Activated naive CD8-positive, alpha-beta T cell treated with anti-CD3 and anti-CD28 coated beads for 36 hours (primary cell): ENCODE measurements around the gene UBR2. TPM values are rescaled to one million over a fixed set of nuclear protein-coding genes. Genes with fewer than 3 reads are reported as not detected.
A peak's percentile ranks its signal among the peaks of the same experiment; 100 is the strongest.

Experiments
- DNase-seq: peaks from one replicate; pipeline ENCODE4 v3.0.0; 2021
- H3K27ac Mint-ChIP-seq: one replicate; pipeline ENCODE4 v1.8.0; 2022; ENCODE audit warnings: mild to moderate bottlenecking, moderate library complexity, mixed read lengths
- H3K27me3 Mint-ChIP-seq: one replicate; pipeline ENCODE4 v1.8.0; 2022; ENCODE audit warnings: mild to moderate bottlenecking, mixed read lengths
- H3K36me3 Mint-ChIP-seq: one replicate; pipeline ENCODE4 v1.8.0; 2021; ENCODE audit warnings: mild to moderate bottlenecking, mixed read lengths
- H3K4me1 Mint-ChIP-seq: one replicate; pipeline ENCODE4 v1.8.0; 2021; ENCODE audit warnings: mixed read lengths
- H3K4me3 Mint-ChIP-seq: one replicate; pipeline ENCODE4 v1.8.0; 2022; ENCODE audit warnings: mild to moderate bottlenecking, moderate library complexity, mixed read lengths
- H3K9me3 Mint-ChIP-seq: one replicate; pipeline ENCODE4 v1.8.0; 2022; ENCODE audit warnings: mixed read lengths
- total RNA-seq, 2 experiments: library from RNA; stranded (reverse); gene quantifications; one replicate each; pipeline ENCODE4 v1.2.3, GENCODE V29; 2021

The UBR2 gene
- total RNA-seq = 10 to 100 TPM; 18.7 to 19.5 TPM

- peaks cover 25% of the 10 kb centered on the region for H3K4me1 Mint-ChIP-seq
- peak within 1 kb of the TSS; percentile 95 for H3K27ac Mint-ChIP-seq
- peaks cover 29% of the 10 kb centered on the region for H3K36me3 Mint-ChIP-seq
- no peaks in the 10 kb centered on the region for H3K27me3 Mint-ChIP-seq
- no peaks in the 10 kb centered on the region for H3K9me3 Mint-ChIP-seq
- peak within 1 kb of the TSS; percentile 96 for H3K4me3 Mint-ChIP-seq
- DNase-seq = peak; percentile 90
Observed at GRCh38 chr6:42563697-42564505, at the start of gene UBR2. TSS of gene UBR2 (plus strand) at chr6:42564029. CDS start at chr6:42564320, 291 bp downstream.

GRCh38 chr6:42514745-42515144, 49.1 kb upstream of the UBR2 start:
- Mint-ChIP-seq H3K9me3 (peaks cover under 1% of the 10 kb centered on the region), H3K4me3 (no peak overlapping the region), H3K4me1 (no peaks in the 10 kb centered on the region), H3K27ac (no peak overlapping the region), H3K27me3 (no peaks in the 10 kb centered on the region), H3K36me3 (peaks cover under 1% of the 10 kb centered on the region)
- DNase-seq = no peak

- Mint-ChIP-seq H3K4me1 (peaks cover 9% of the 10 kb centered on the region), H3K27ac (no peak overlapping the region), H3K36me3 (peaks cover 4% of the 10 kb centered on the region), H3K4me3 (no peak overlapping the region), H3K9me3 (peaks cover 7% of the 10 kb centered on the region), H3K27me3 (no peaks in the 10 kb centered on the region)
- DNase-seq = no peak
Observed at GRCh38 chr6:42519779-42520178, 44.0 kb upstream of the UBR2 start.

- no peak overlapping the region for H3K4me3 Mint-ChIP-seq
- peak overlapping the region; percentile 90 for H3K27ac Mint-ChIP-seq
- peaks cover 4% of the 10 kb centered on the region for H3K36me3 Mint-ChIP-seq
- H3K9me3 Mint-ChIP-seq = peaks cover 7% of the 10 kb centered on the region
- peaks cover 9% of the 10 kb centered on the region for H3K4me1 Mint-ChIP-seq
- no peaks in the 10 kb centered on the region for H3K27me3 Mint-ChIP-seq
- peak; percentile 8 for DNase-seq
Observed at GRCh38 chr6:42520786-42521607, 42.8 kb upstream of the UBR2 start.

- DNase-seq = no peak
- Mint-ChIP-seq H3K36me3 (peaks cover 4% of the 10 kb centered on the region), H3K27me3 (no peaks in the 10 kb centered on the region), H3K4me3 (no peak overlapping the region), H3K9me3 (peaks cover 7% of the 10 kb centered on the region), H3K4me1 (peaks cover 9% of the 10 kb centered on the region), H3K27ac (no peak overlapping the region)
Observed at GRCh38 chr6:42522036-42522435, 41.8 kb upstream of the UBR2 start.

- Mint-ChIP-seq H3K9me3 (peaks cover 7% of the 10 kb centered on the region), H3K36me3 (peaks cover 4% of the 10 kb centered on the region), H3K27me3 (no peaks in the 10 kb centered on the region), H3K4me3 (no peak overlapping the region), H3K4me1 (peaks cover 9% of the 10 kb centered on the region), H3K27ac (no peak overlapping the region)
- DNase-seq = no peak
Observed at GRCh38 chr6:42522942-42523814, 40.7 kb upstream of the UBR2 start.

- no peak for DNase-seq
- peaks cover 2% of the 10 kb centered on the region for H3K9me3 Mint-ChIP-seq
- no peaks in the 10 kb centered on the region for H3K27me3 Mint-ChIP-seq
- H3K4me1 Mint-ChIP-seq = peaks cover 9% of the 10 kb centered on the region
- no peaks in the 10 kb centered on the region for H3K36me3 Mint-ChIP-seq
- no peak overlapping the region for H3K4me3 Mint-ChIP-seq
- no peak overlapping the region for H3K27ac Mint-ChIP-seq
Observed at GRCh38 chr6:42525206-42525605, 38.6 kb upstream of the UBR2 start.

GRCh38 chr6:42526616-42527015, 37.2 kb upstream of the UBR2 start:
- H3K36me3 Mint-ChIP-seq = no peaks in the 10 kb centered on the region
- no peak for DNase-seq
- no peaks in the 10 kb centered on the region for H3K27me3 Mint-ChIP-seq
- H3K27ac Mint-ChIP-seq = no peak overlapping the region
- no peaks in the 10 kb centered on the region for H3K9me3 Mint-ChIP-seq
- H3K4me3 Mint-ChIP-seq = no peak overlapping the region
- H3K4me1 Mint-ChIP-seq = peaks cover 2% of the 10 kb centered on the region

GRCh38 chr6:42527204-42527603, 36.6 kb upstream of the UBR2 start:
- H3K4me3 Mint-ChIP-seq = no peak overlapping the region
- no peaks in the 10 kb centered on the region for H3K36me3 Mint-ChIP-seq
- H3K27me3 Mint-ChIP-seq = no peaks in the 10 kb centered on the region
- H3K4me1 Mint-ChIP-seq = no peaks in the 10 kb centered on the region
- no peaks in the 10 kb centered on the region for H3K9me3 Mint-ChIP-seq
- DNase-seq = no peak
- no peak overlapping the region for H3K27ac Mint-ChIP-seq

- Mint-ChIP-seq H3K27me3 (no peaks in the 10 kb centered on the region), H3K27ac (no peak overlapping the region), H3K4me1 (no peaks in the 10 kb centered on the region), H3K4me3 (no peak overlapping the region), H3K36me3 (no peaks in the 10 kb centered on the region), H3K9me3 (no peaks in the 10 kb centered on the region)
- no peak for DNase-seq
Observed at GRCh38 chr6:42530296-42530695, 33.5 kb upstream of the UBR2 start.

GRCh38 chr6:42530751-42531150, 33.1 kb upstream of the UBR2 start:
- Mint-ChIP-seq H3K27me3 (no peaks in the 10 kb centered on the region), H3K9me3 (no peaks in the 10 kb centered on the region), H3K36me3 (no peaks in the 10 kb centered on the region), H3K27ac (no peak overlapping the region), H3K4me1 (no peaks in the 10 kb centered on the region), H3K4me3 (no peak overlapping the region)
- no peak for DNase-seq

- Mint-ChIP-seq H3K9me3 (no peaks in the 10 kb centered on the region), H3K27ac (no peak overlapping the region), H3K4me3 (no peak overlapping the region), H3K4me1 (no peaks in the 10 kb centered on the region), H3K27me3 (peaks cover 4% of the 10 kb centered on the region), H3K36me3 (no peaks in the 10 kb centered on the region)
- no peak for DNase-seq
Observed at GRCh38 chr6:42532038-42532669, 31.7 kb upstream of the UBR2 start.

GRCh38 chr6:42533794-42534193, 30.0 kb upstream of the UBR2 start:
- Mint-ChIP-seq H3K27ac (no peak overlapping the region), H3K36me3 (no peaks in the 10 kb centered on the region), H3K27me3 (peaks cover 4% of the 10 kb centered on the region), H3K4me1 (no peaks in the 10 kb centered on the region), H3K4me3 (no peak overlapping the region), H3K9me3 (no peaks in the 10 kb centered on the region)
- no peak for DNase-seq

GRCh38 chr6:42537536-42537935, 26.3 kb upstream of the UBR2 start:
- H3K4me1 Mint-ChIP-seq = peaks cover 1% of the 10 kb centered on the region
- no peak overlapping the region for H3K4me3 Mint-ChIP-seq
- DNase-seq = no peak
- H3K9me3 Mint-ChIP-seq = no peaks in the 10 kb centered on the region
- peaks cover 4% of the 10 kb centered on the region for H3K27me3 Mint-ChIP-seq
- H3K36me3 Mint-ChIP-seq = no peaks in the 10 kb centered on the region
- H3K27ac Mint-ChIP-seq = no peak overlapping the region
